Medulla oblongata (tissue), 1 donor: Measurements from ENCODE around the gene PTPRN.
A peak's percentile ranks its signal among the peaks of the same experiment; 100 is the strongest.

Source experiments
- DNase-seq: peaks from one replicate; pipeline ENCODE4 v3.0.0-alpha.2; 2015; ENCODE audit errors: extremely low spot score

Gene PTPRN

GRCh38 chr2:219245899-219246230, 63.3 kb downstream of the PTPRN start:
- DNase-seq = peak; percentile 23

DNA sequence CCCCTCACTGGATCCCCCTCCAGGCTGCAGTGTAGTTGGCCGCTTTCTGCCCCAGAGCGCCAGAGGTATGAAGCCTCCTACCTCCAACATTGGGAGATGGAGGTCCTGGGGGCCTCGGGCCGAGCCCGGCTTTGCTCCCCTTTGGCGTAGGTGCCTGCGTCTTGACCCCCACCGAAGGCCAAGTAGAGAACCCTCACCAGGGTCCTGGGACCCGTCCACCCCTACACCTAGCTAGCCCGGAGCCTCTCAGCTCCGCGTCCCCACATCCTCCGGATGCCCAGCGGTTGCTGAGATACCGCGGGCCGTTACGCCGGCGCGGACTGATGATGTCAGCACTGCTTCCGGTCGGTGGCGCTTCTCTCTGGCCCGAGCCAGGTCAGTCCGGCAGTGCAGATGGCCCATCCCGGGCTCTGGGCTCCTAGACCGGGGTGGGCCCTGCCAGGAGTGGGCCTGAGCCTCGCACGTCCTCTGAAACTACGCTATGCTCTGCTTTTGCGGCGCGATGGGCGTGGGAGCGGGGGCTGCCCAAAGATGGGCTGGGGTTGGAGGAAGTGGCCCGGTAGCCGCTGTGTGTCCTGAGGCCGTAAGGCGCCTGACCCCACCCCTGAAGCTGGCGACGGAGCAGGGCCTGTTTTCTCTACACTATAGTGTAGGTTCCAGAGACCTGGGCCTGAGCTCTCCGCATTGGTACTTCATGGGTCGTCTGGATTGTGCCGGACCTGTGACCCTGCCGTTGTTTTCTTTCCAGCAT, 63.9 kb downstream of the PTPRN start, which contains the start of the genes GLB1L and STK16:
GLB1L (minus strand) TSS at position 297 of the 751 bp plus-strand sequence. CDS start 1,871 bp downstream, outside the sequence.
STK16 (plus strand) TSS at position 332 of the 751 bp plus-strand sequence. CDS start 521 bp downstream, outside the sequence.
- peak; percentile 93 for DNase-seq

GRCh38 chr2:219244789-219245147, 64.4 kb downstream of the PTPRN start:
- DNase-seq = no peak

- no peak for DNase-seq
Observed at GRCh38 chr2:219243291-219243761, 65.9 kb downstream of the PTPRN start.
